GM12891 (cell line): Measurements from ENCODE around the gene OR2V2.
"Not testable (repeated sequence)": the region's sequence is repeated elsewhere in the genome, so short reads cannot be mapped to it uniquely, and the experiment has no call there.

Experiments used
- DNase-seq: peaks from one replicate; pipeline ENCODE4 v3.0.0; 2011; ENCODE audit warnings: low spot score; ENCODE audit not compliant: insufficient read length
- FAIRE-seq: peaks from 2 replicates; lab custom pipeline; 2011; peaks lifted over from hg19 to GRCh38; lab: Jason Lieb, UNC
- PAX5 ChIP-seq: IDR thresholded peaks from 2 replicates; pipeline ENCODE4 v1.6.1; 2011; ENCODE audit warnings: low read length, moderate library complexity, mild to moderate bottlenecking; ENCODE audit not compliant: insufficient read depth, severe bottlenecking
- POLR2A ChIP-seq: IDR thresholded peaks from 2 replicates; pipeline ENCODE4 v1.6.1; 2011; ENCODE audit warnings: low read depth, low read length, control low read depth
- POLR2AphosphoS5 ChIP-seq: IDR thresholded peaks from 2 replicates; pipeline ENCODE4 v1.6.1; 2011; ENCODE audit warnings: low read depth, low read length, control low read depth
- POU2F2 ChIP-seq: IDR thresholded peaks from 2 replicates; pipeline ENCODE4 v1.6.1; 2011; ENCODE audit warnings: low read depth, mild to moderate bottlenecking, control low read depth, low read length, moderate library complexity
- SPI1 ChIP-seq: IDR thresholded peaks from 2 replicates; pipeline ENCODE4 v1.6.1; 2011; ENCODE audit warnings: low read depth, low read length, control low read depth
- TAF1 ChIP-seq: IDR thresholded peaks from 2 replicates; pipeline ENCODE4 v1.6.1; 2011; ENCODE audit warnings: low read depth, low read length, control low read depth

OR2V2 gene

GRCh38 chr5:181161534-181162175 lies 14.3 kb downstream of the OR2V2 start:
- FAIRE-seq (no peak), DNase-seq (no peak)
- no peak for TF ChIP-seq POLR2AphosphoS5
- TF ChIP-seq PAX5, result no peak
- TF ChIP-seq POU2F2, result no peak
- TF ChIP-seq SPI1, result no peak
- TF ChIP-seq TAF1, result no peak
- no peak for TF ChIP-seq POLR2A

- DNase-seq (no peak), FAIRE-seq (no peak)
These were observed 16.2 kb downstream of the OR2V2 start for GRCh38 chr5:181163487-181164075.

GRCh38 chr5:181164076-181164952 lies 16.9 kb downstream of the OR2V2 start:
- TF ChIP-seq POLR2AphosphoS5 (no peak), POLR2A (no peak), SPI1 (no peak), POU2F2 (no peak), PAX5 (no peak), TAF1 (no peak)
- FAIRE-seq (peak; percentile 82), DNase-seq (no peak)

More at GRCh38 chr5:181163487-181164075, 16.2 kb downstream of the OR2V2 start:
- TF ChIP-seq SPI1, result 0 out of 2 replicates have a peak, but pooled peaks have one; percentile 37
- TF ChIP-seq TAF1, result no peak
- no peak for TF ChIP-seq POU2F2
- TF ChIP-seq POLR2A, result no peak
- TF ChIP-seq PAX5, result no peak

GRCh38 chr5:181166812-181167733 lies 19.7 kb downstream of the OR2V2 start:
- FAIRE-seq, result peak; percentile 9

GRCh38 chr5:181167814-181168488 lies 20.6 kb downstream of the OR2V2 start:
- DNase-seq (no peak), FAIRE-seq (no peak)
- TF ChIP-seq SPI1, result no peak
- no peak for TF ChIP-seq POLR2AphosphoS5
- no peak for TF ChIP-seq PAX5
- no peak for TF ChIP-seq POU2F2
- no peak for TF ChIP-seq TAF1
- TF ChIP-seq POLR2A, result no peak

More at GRCh38 chr5:181166812-181167733, 19.7 kb downstream of the OR2V2 start:
- no peak for DNase-seq
- no peak for TF ChIP-seq TAF1
- no peak for TF ChIP-seq POU2F2
- no peak for TF ChIP-seq POLR2AphosphoS5
- TF ChIP-seq POLR2A, result no peak
- TF ChIP-seq PAX5, result no peak
- no peak for TF ChIP-seq SPI1

GRCh38 chr5:181168595-181169118 lies 21.3 kb downstream of the OR2V2 start:
- no peak for FAIRE-seq
- TF ChIP-seq PAX5 (no peak), POLR2A (no peak), SPI1 (no peak), TAF1 (no peak), POLR2AphosphoS5 (no peak), POU2F2 (no peak)
- DNase-seq, result no peak

- peak; percentile 90 for FAIRE-seq
- DNase-seq, result not testable (repeated sequence)
These were observed 22.3 kb downstream of the OR2V2 start for GRCh38 chr5:181169459-181170236.
